ENCODE results near the gene SYTL5. TPM values are rescaled to one million over a fixed set of nuclear protein-coding genes. Genes with fewer than 3 reads are reported as not detected.
A peak's percentile ranks its signal among the peaks of the same experiment; 100 is the strongest.

SYTL5 gene
- total RNA-seq, 4 donors from 2014 or later: 0.15 to 0.79 (median 0.42) TPM; not detected in 1

- H3K4me3 ChIP-seq (ENCODE audit: low read depth, poor library complexity, severe bottlenecking): no peak overlapping the region
- DNase-seq (ENCODE audit: low spot score in 2 of 2): no peak
- WGBS, 2 donors: 74 to 95% methylated on average over 3 of the region's 3 CpGs
- no peak for TF ChIP-seq POLR2A (IDR thresholded peaks at IDR 0.05)
- TF ChIP-seq CTCF (IDR thresholded peaks at IDR 0.05): no peak
- intact Hi-C loops (cut with DNase I; ENCODE audit: low total_unique reads): no loop called here
These were observed 119.8 kb downstream of the SYTL5 start for GRCh38 chrX:38126179-38126578.

- intact Hi-C loops (cut with DNase I; ENCODE audit: low total_unique reads): no loop called here
- no peak overlapping the region for H3K4me3 ChIP-seq (ENCODE audit: low read depth, poor library complexity, severe bottlenecking)
- WGBS, 2 donors: 70 to 80% methylated on average over 1 of the region's 1 CpG
- TF ChIP-seq POLR2A (IDR thresholded peaks at IDR 0.05) (no peak), CTCF (IDR thresholded peaks at IDR 0.05) (no peak)
- DNase-seq (ENCODE audit: low spot score in 2 of 2): no peak
These were observed 121.6 kb downstream of the SYTL5 start for GRCh38 chrX:38127961-38128360.

- intact Hi-C loops (cut with DNase I; ENCODE audit: low total_unique reads): no loop called here
- no peak overlapping the region for H3K4me3 ChIP-seq (ENCODE audit: low read depth, poor library complexity, severe bottlenecking)
- TF ChIP-seq CTCF (IDR thresholded peaks at IDR 0.05): no peak
- TF ChIP-seq POLR2A (IDR thresholded peaks at IDR 0.05): no peak
- no peak for DNase-seq (ENCODE audit: low spot score in 2 of 2)
These were observed 123.0 kb downstream of the SYTL5 start for GRCh38 chrX:38129366-38129765.

GRCh38 chrX:38138157-38138891 lies 132.0 kb downstream of the SYTL5 start:
- no peak for TF ChIP-seq CTCF (IDR thresholded peaks at IDR 0.05)
- intact Hi-C loops (cut with DNase I; ENCODE audit: low total_unique reads): no loop called here
- DNase-seq (ENCODE audit: low spot score in 2 of 2): no peak
- H3K4me3 ChIP-seq (ENCODE audit: low read depth, poor library complexity, severe bottlenecking): no peak overlapping the region
- 0 to 66% methylated on average over 2 of the region's 2 CpGs for WGBS, 2 donors

GRCh38 chrX:38138900-38139299 lies 132.5 kb downstream of the SYTL5 start:
- WGBS, 2 donors: 93 to 94% methylated on average over 2 of the region's 2 CpGs
- intact Hi-C loops (cut with DNase I; ENCODE audit: low total_unique reads): no loop called here
- no peak overlapping the region for H3K4me3 ChIP-seq (ENCODE audit: low read depth, poor library complexity, severe bottlenecking)
- no peak for DNase-seq (ENCODE audit: low spot score in 2 of 2)
- TF ChIP-seq CTCF (IDR thresholded peaks at IDR 0.05): no peak
- no peak for TF ChIP-seq POLR2A (IDR thresholded peaks at IDR 0.05)

- no peak for TF ChIP-seq POLR2A (IDR thresholded peaks at IDR 0.05)
- TF ChIP-seq CTCF (IDR thresholded peaks at IDR 0.05): no peak
- 67 to 73% methylated on average over 1 of the region's 1 CpG for WGBS, 2 donors
- H3K4me3 ChIP-seq (ENCODE audit: low read depth, poor library complexity, severe bottlenecking): no peak overlapping the region
- DNase-seq (ENCODE audit: low spot score in 2 of 2): peak in 1 of 2 donors; percentile 17
- intact Hi-C loops (cut with DNase I; ENCODE audit: low total_unique reads): loop anchor here (10.0 kb wide), 1 partner anchor 188 kb away; no protein-coding TSS in a partner anchor
These were observed 136.3 kb downstream of the SYTL5 start for GRCh38 chrX:38142610-38143009.
